Measurements from ENCODE around the gene NSRP1. TPM values are rescaled to one million over a fixed set of nuclear protein-coding genes. Genes with fewer than 3 reads are reported as not detected.

NSRP1 gene
- total and polyA plus RNA-seq, 2 of the 4 experiments (the other 2 are of a cell fraction), result 3.4 to 14.2 TPM

GRCh38 chr17:30165147-30165546, 48.5 kb downstream of the NSRP1 start:
- no peak overlapping the region for H2BK15ac ChIP-seq (ENCODE audit: low read depth, low read length)
- H2BK5ac ChIP-seq (ENCODE audit: low read depth, low read length, poor library complexity, severe bottlenecking), result no peak overlapping the region
- H3K4ac ChIP-seq (ENCODE audit: low read depth, low read length), result no peak overlapping the region
- no peak overlapping the region for H2BK120ac ChIP-seq (ENCODE audit: low read depth, low read length)
- TF ChIP-seq POLR2A (IDR thresholded peaks at IDR 0.05; ENCODE audit: low read depth, low read length) (no peak), SMC3 (IDR thresholded peaks at IDR 0.05; ENCODE audit: low read depth, low read length) (no peak), CEBPB (IDR thresholded peaks at IDR 0.05; ENCODE audit: low read depth, low read length) (no peak), FOS (IDR thresholded peaks at IDR 0.05; ENCODE audit: low read depth, low read length) (no peak), RAD21 (IDR thresholded peaks at IDR 0.05; ENCODE audit: low read length) (no peak), RCOR1 (IDR thresholded peaks at IDR 0.05; ENCODE audit: insufficient replicate concordance, low read length) (no peak), BHLHE40 (IDR thresholded peaks at IDR 0.05; ENCODE audit: low read depth, low read length) (no peak), MAFK (IDR thresholded peaks at IDR 0.05; ENCODE audit: low read depth, low read length) (no peak), RFX5 (IDR thresholded peaks at IDR 0.05; ENCODE audit: low read depth, low read length) (no peak), NFE2L2 (IDR thresholded peaks at IDR 0.05; ENCODE audit: low read depth, low read length) (no peak), MXI1 (IDR thresholded peaks at IDR 0.05; ENCODE audit: borderline replicate concordance, low read depth, low read length) (no peak), CHD1 (IDR thresholded peaks at IDR 0.05; ENCODE audit: low read depth, low read length) (no peak), MAZ (IDR thresholded peaks at IDR 0.05; ENCODE audit: borderline replicate concordance, low read depth, low read length) (no peak)
- TF ChIP-seq, protein P1, sequence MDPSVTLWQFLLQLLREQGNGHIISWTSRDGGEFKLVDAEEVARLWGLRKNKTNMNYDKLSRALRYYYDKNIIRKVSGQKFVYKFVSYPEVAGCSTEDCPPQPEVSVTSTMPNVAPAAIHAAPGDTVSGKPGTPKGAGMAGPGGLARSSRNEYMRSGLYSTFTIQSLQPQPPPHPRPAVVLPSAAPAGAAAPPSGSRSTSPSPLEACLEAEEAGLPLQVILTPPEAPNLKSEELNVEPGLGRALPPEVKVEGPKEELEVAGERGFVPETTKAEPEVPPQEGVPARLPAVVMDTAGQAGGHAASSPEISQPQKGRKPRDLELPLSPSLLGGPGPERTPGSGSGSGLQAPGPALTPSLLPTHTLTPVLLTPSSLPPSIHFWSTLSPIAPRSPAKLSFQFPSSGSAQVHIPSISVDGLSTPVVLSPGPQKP (IDR thresholded peaks at IDR 0.05; ENCODE audit: borderline replicate concordance, low read depth, low read length), result no peak
- TF ChIP-seq, protein P2, sequence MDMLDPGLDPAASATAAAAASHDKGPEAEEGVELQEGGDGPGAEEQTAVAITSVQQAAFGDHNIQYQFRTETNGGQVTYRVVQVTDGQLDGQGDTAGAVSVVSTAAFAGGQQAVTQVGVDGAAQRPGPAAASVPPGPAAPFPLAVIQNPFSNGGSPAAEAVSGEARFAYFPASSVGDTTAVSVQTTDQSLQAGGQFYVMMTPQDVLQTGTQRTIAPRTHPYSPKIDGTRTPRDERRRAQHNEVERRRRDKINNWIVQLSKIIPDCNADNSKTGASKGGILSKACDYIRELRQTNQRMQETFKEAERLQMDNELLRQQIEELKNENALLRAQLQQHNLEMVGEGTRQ (IDR thresholded peaks at IDR 0.05; ENCODE audit: low read depth, low read length), result no peak
- TF ChIP-seq, protein P3, sequence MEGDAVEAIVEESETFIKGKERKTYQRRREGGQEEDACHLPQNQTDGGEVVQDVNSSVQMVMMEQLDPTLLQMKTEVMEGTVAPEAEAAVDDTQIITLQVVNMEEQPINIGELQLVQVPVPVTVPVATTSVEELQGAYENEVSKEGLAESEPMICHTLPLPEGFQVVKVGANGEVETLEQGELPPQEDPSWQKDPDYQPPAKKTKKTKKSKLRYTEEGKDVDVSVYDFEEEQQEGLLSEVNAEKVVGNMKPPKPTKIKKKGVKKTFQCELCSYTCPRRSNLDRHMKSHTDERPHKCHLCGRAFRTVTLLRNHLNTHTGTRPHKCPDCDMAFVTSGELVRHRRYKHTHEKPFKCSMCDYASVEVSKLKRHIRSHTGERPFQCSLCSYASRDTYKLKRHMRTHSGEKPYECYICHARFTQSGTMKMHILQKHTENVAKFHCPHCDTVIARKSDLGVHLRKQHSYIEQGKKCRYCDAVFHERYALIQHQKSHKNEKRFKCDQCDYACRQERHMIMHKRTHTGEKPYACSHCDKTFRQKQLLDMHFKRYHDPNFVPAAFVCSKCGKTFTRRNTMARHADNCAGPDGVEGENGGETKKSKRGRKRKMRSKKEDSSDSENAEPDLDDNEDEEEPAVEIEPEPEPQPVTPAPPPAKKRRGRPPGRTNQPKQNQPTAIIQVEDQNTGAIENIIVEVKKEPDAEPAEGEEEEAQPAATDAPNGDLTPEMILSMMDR (conservative IDR thresholded peaks at IDR 0.05; ENCODE audit: low read depth, low read length), result no peak
- WGBS, 2 experiments (ENCODE audit: extremely low coverage in 2 of 2, insufficient read length in 1 of 2), result no CpG with 5 or more reads among the region's 3 CpGs
- no peak overlapping the region for H3K4me3 ChIP-seq (ENCODE audit: insufficient read depth, low read depth, low read length)
- no peak overlapping the region for H2BK20ac ChIP-seq (ENCODE audit: low read depth, low read length)
- H3K9me3 ChIP-seq (ENCODE audit: control insufficient read depth, insufficient read depth, low read length), result no peaks in the 10 kb centered on the region
- no peak overlapping the region for H2AK5ac ChIP-seq (ENCODE audit: low read depth, low read length)
- 0 out of 2 replicates have a peak, but pooled peaks cover 3% of the 10 kb centered on the region for H3K36me3 ChIP-seq (ENCODE audit: control insufficient read depth, insufficient read depth, low read length)
- no peaks in the 10 kb centered on the region; the same call in 1 of the 2 replicates for H3K9me1 ChIP-seq (ENCODE audit: insufficient read depth, low read length)
- H2AK9ac ChIP-seq (replicated peaks; ENCODE audit: low read depth, low read length, poor library complexity), result no peak overlapping the region
- no peak overlapping the region for H3K56ac ChIP-seq (ENCODE audit: extremely low read depth, insufficient read depth, low read length)
- no peak overlapping the region for H3K9ac ChIP-seq (ENCODE audit: low read depth, low read length)
- H3K23ac ChIP-seq (ENCODE audit: low read depth, low read length), result no peak overlapping the region
- no peaks in the 10 kb centered on the region; the same call in 1 of the 2 replicates for H3K4me1 ChIP-seq (ENCODE audit: control insufficient read depth, insufficient read depth, low read length)
- H4K20me1 ChIP-seq (ENCODE audit: insufficient read depth, low read length), result peaks cover 22% of the 10 kb centered on the region
- H3K18ac ChIP-seq (ENCODE audit: low read depth, low read length), result no peak overlapping the region
- H4K5ac ChIP-seq (ENCODE audit: low read depth, low read length), result no peak overlapping the region
- H3K4me2 ChIP-seq (ENCODE audit: low read depth, low read length), result no peak overlapping the region
- POLR2A ChIA-PET (ENCODE audit: unreplicated experiment), result no interaction called here
- no peak overlapping the region for H3K27ac ChIP-seq (ENCODE audit: insufficient read depth, low read length)
- no peak overlapping the region for H3K14ac ChIP-seq (replicated peaks; ENCODE audit: low read depth, low read length)
- no peak overlapping the region for H2AFZ ChIP-seq (replicated peaks; ENCODE audit: low read length, poor library complexity)
- intact Hi-C loops (cut with micrococcal nuclease), result no loop called here
- H3K27me3 ChIP-seq (ENCODE audit: control insufficient read depth, insufficient read depth, low read length), result no peaks in the 10 kb centered on the region
- ATAC-seq (ENCODE audit: low read depth), result no peak
- no TSS peak for BruUV-seq (replicated peaks)
- H4K91ac ChIP-seq (ENCODE audit: insufficient read depth, low read depth, low read length), result no peak overlapping the region
- in situ Hi-C loops (cut with MboI; ENCODE audit: low sequenced_read_pairs), result no loop called here
- CTCF ChIA-PET, result no interaction called here
- dilution Hi-C loops (cut with HindIII; ENCODE audit: low sequenced_read_pairs, unreplicated experiment), result no loop called here
- peaks cover 16 to 30% of the 10 kb centered on the region in 2 experiments for H3K79me1 ChIP-seq (ENCODE audit: low read depth in 1 of 2, low read length in 2 of 2)
- DNase-seq, result no peak
- no peak overlapping the region for H4K8ac ChIP-seq (ENCODE audit: low read depth in 2 of 2, low read length in 2 of 2)

Data from IMR-90 (cell line).